Endothelial cell of umbilical vein (primary cell): ENCODE measurements around the gene S100A10. TPM values are rescaled to one million over a fixed set of nuclear protein-coding genes. Genes with fewer than 3 reads are reported as not detected.
A peak's percentile ranks its signal among the peaks of the same experiment; 100 is the strongest.

Source experiments
- BruUV-seq: library from RNA; stranded (reverse); fragments of 400-500 nt; replicated peaks from 2 replicates; lab custom pipeline; 2021; lab: Mats Ljungman, UMichigan
- CTCF ChIA-PET: fragments of 300-600, 350-600 bp; sonication (Branson Sonifier 250); formaldehyde crosslinking; loops from one replicate; lab custom pipeline; 2021; ENCODE audit warnings: antibody characterized with exemption, inconsistent platforms; lab: Charles Lee
- POLR2A ChIA-PET: fragments of 300-600, 350-600 bp; sonication (Branson Sonifier 250); formaldehyde crosslinking; loops from one replicate; lab custom pipeline; 2021; ENCODE audit warnings: antibody characterized with exemption, inconsistent platforms; lab: Charles Lee
- DNase-seq: peaks from one replicate; pipeline ENCODE4 v3.0.0-alpha.2; 2011; ENCODE audit warnings: low read depth, low spot score
- FAIRE-seq: peaks from 2 replicates; lab custom pipeline; 2011; peaks lifted over from hg19 to GRCh38; lab: Jason Lieb, UNC
- H2AFZ ChIP-seq: 2 replicates; pipeline ENCODE4 v1.6.0; 2012; ENCODE audit warnings: low read depth, low read length, control low read depth, inconsistent platforms
- H3K27ac ChIP-seq: 2 replicates; pipeline ENCODE4 v1.5.1; 2011; ENCODE audit warnings: low read depth, mild to moderate bottlenecking, control low read depth, low read length, moderate library complexity; ENCODE audit not compliant: insufficient read depth
- H3K27me3 ChIP-seq, 2 experiments: 2 replicates each; pipeline versions ENCODE4 v1.6.0 to v1.6.1; 2011; ENCODE audit warnings: low read length in 2 of 2, mixed read lengths in 1 of 2; ENCODE audit not compliant: control insufficient read depth in 2 of 2, insufficient read depth in 2 of 2
- H3K36me3 ChIP-seq, 2 experiments: 2 replicates in 1 of 2; 3 replicates in 1 of 2; pipeline ENCODE4 v1.5.1; 2011; ENCODE audit warnings: low read length in 2 of 2, mild to moderate bottlenecking in 1 of 2, moderate library complexity in 1 of 2; ENCODE audit not compliant: control insufficient read depth in 2 of 2, insufficient read depth in 2 of 2; ENCODE audit errors: extremely low read depth in 1 of 2
- H3K4me1 ChIP-seq: 3 replicates; pipeline ENCODE4 v1.5.1; 2011; ENCODE audit warnings: mild to moderate bottlenecking, low read length; ENCODE audit not compliant: control insufficient read depth, insufficient read depth; ENCODE audit errors: extremely low read depth
- H3K4me2 ChIP-seq: 2 replicates; pipeline ENCODE4 v1.6.1; 2011; ENCODE audit warnings: low read length, control low read depth, mixed read lengths; ENCODE audit not compliant: insufficient read depth
- H3K4me3 ChIP-seq, 3 experiments: fragments of 200-600 bp in 1 of 3; sonication (generic), shearing (Covaris generic) in 1 of 3; replicated peaks in 1 of 3; 2 replicates each; pipeline ENCODE4 v1.5.1; 2011 to 2016; ENCODE audit warnings: control low read depth in 3 of 3, low read length in 3 of 3, mild to moderate bottlenecking in 2 of 3, inconsistent platforms in 1 of 3, low read depth in 1 of 3, moderate library complexity in 1 of 3; ENCODE audit not compliant: insufficient read depth in 1 of 3
- H3K79me2 ChIP-seq: 2 replicates; pipeline ENCODE4 v1.6.0; 2012; ENCODE audit warnings: low read length, inconsistent platforms; ENCODE audit not compliant: control insufficient read depth, insufficient read depth
- H3K9ac ChIP-seq: replicated peaks from 2 replicates; pipeline ENCODE3; 2011; ENCODE audit warnings: low read length, control low read depth; ENCODE audit not compliant: insufficient read depth; ENCODE audit errors: extremely low read depth
- H3K9me1 ChIP-seq: replicated peaks from 3 replicates; pipeline ENCODE4 v1.6.0; 2011; ENCODE audit warnings: mild to moderate bottlenecking, low read length; ENCODE audit not compliant: control insufficient read depth, insufficient read depth; ENCODE audit errors: extremely low read depth
- H3K9me3 ChIP-seq: replicated peaks from 2 replicates; pipeline ENCODE4 v1.5.1; 2012; ENCODE audit warnings: low read length, inconsistent platforms; ENCODE audit not compliant: control insufficient read depth, insufficient read depth
- H4K20me1 ChIP-seq: replicated peaks from 2 replicates; pipeline ENCODE3; 2011; ENCODE audit warnings: mild to moderate bottlenecking, low read length; ENCODE audit not compliant: control insufficient read depth, insufficient read depth; ENCODE audit errors: extremely low read depth
- CTCF ChIP-seq, 2 donors: IDR thresholded peaks; 1 replicate in 1 of 2; 2 replicates in 1 of 2; pipeline ENCODE4 v1.5.1; 2011; ENCODE audit warnings: low read length in 2 of 2, mild to moderate bottlenecking in 2 of 2, moderate library complexity in 2 of 2, control low read depth in 1 of 2, inconsistent platforms in 1 of 2, low read depth in 1 of 2; ENCODE audit not compliant: insufficient read depth in 1 of 2; ENCODE audit errors: extremely low read depth in 1 of 2
- EZH2 ChIP-seq: IDR thresholded peaks from 2 replicates; pipeline ENCODE4 v1.6.1; 2012; ENCODE audit warnings: borderline replicate concordance, low read depth, mild to moderate bottlenecking, moderate library complexity, low read length, inconsistent platforms; ENCODE audit not compliant: severe bottlenecking
- FOS ChIP-seq: IDR thresholded peaks from 2 replicates; pipeline ENCODE4 v1.6.1; 2011; ENCODE audit warnings: mild to moderate bottlenecking, low read length, moderate library complexity, borderline replicate concordance; ENCODE audit not compliant: insufficient read depth
- GATA2 ChIP-seq: IDR thresholded peaks from 2 replicates; pipeline ENCODE4 v1.7.0; 2011; ENCODE audit warnings: low read depth, mild to moderate bottlenecking, moderate library complexity, mixed read lengths, low read length; ENCODE audit not compliant: insufficient read length, insufficient read depth
- JUN ChIP-seq: IDR thresholded peaks from 2 replicates; pipeline ENCODE4 v1.6.1; 2011; ENCODE audit warnings: borderline replicate concordance, low read depth; ENCODE audit not compliant: insufficient read length, insufficient read depth
- MAX ChIP-seq: IDR thresholded peaks from 2 replicates; pipeline ENCODE4 v1.6.1; 2011; ENCODE audit not compliant: insufficient read depth, insufficient read length
- MYC ChIP-seq: IDR thresholded peaks from one replicate; pipeline ENCODE4 v1.6.1; 2011; ENCODE audit warnings: mild to moderate bottlenecking, low read depth, low read length
- POLR2A ChIP-seq: IDR thresholded peaks from 2 replicates; pipeline ENCODE4 v1.6.1; 2012; ENCODE audit warnings: low read depth, mild to moderate bottlenecking, control low read depth, low read length
- POLR2AphosphoS5 ChIP-seq: IDR thresholded peaks from 2 replicates; pipeline ENCODE4 v1.6.1; 2012; ENCODE audit warnings: low read depth, mild to moderate bottlenecking, control low read depth, low read length, moderate library complexity; ENCODE audit not compliant: insufficient read depth
- dilution Hi-C: fragments of 300-500 bp; cut with MboI; formaldehyde crosslinking; loops from one replicate; pipeline ENCODE4 v1.15.0; 2019; ENCODE audit warnings: low sequenced_read_pairs; ENCODE audit not compliant: extremely low pct_ligation_motif_present
- intact Hi-C: fragments of 100-400 bp; cut with micrococcal nuclease; formaldehyde crosslinking; loops from one replicate; pipeline ENCODE4 v1.10.0; 2022
- polyA plus RNA-seq, 4 experiments: library from polyadenylated mRNA; depleted of rRNA in 3 of 4; stranded (reverse) in 3 of 4; unstranded in 1 of 4; fragments of >200 nt; gene quantifications; 2 replicates each; pipeline versions ENCODE4 v1.2.1 to v1.2.3, GENCODE V29; 2011 to 2012; ENCODE audit warnings: missing spikeins in 1 of 4
- total RNA-seq: library from RNA; stranded (reverse); gene quantifications from 2 replicates; pipeline ENCODE4 v1.2.3, GENCODE V29; 2021

The S100A10 gene
- total and polyA plus RNA-seq, 2 donors (not counting 3 experiments of a cell fraction or from before 2014, with no cell fraction given) = 76.8 to 779 TPM

GRCh38 chr1:151990058-151990855 lies 3.4 kb downstream of the S100A10 start:
- peaks cover 62% of the 10 kb centered on the region for H3K4me1 ChIP-seq
- peak overlapping the region; percentile 78 for H3K4me2 ChIP-seq
- H3K9me1 ChIP-seq = no peaks in the 10 kb centered on the region
- H3K27me3 ChIP-seq = no peaks in the 10 kb centered on the region
- POLR2A ChIA-PET = interaction anchor here (2.1 kb wide), 1 partner anchor 10 kb away, joined by 8 read pairs; no protein-coding TSS in a partner anchor
- dilution Hi-C loops (no loop called here), intact Hi-C loops (no loop called here)
- no peak overlapping the region for H2AFZ ChIP-seq
- H3K9me3 ChIP-seq = no peaks in the 10 kb centered on the region
- no TSS peak for BruUV-seq
- CTCF ChIA-PET = interaction anchor here (0.8 to 19.6 kb wide), 6 partner anchors 10 to 101 kb away, joined by 3 to 572 read pairs (median 22); no protein-coding TSS in a partner anchor
- peak overlapping the region; percentile 8 for H3K9ac ChIP-seq
- H4K20me1 ChIP-seq = no peaks in the 10 kb centered on the region
- FAIRE-seq = no peak
- H3K27ac ChIP-seq = peak overlapping the region; percentile 83
- TF ChIP-seq MAX = no peak
- no peak for TF ChIP-seq GATA2
- TF ChIP-seq EZH2 = no peak
- TF ChIP-seq POLR2AphosphoS5 = no peak
- TF ChIP-seq MYC = no peak
- no peak for TF ChIP-seq CTCF (IDR thresholded peaks at IDR 0.05; ENCODE audit: extremely low read depth in 1 of 2, insufficient read depth in 1 of 2, low read depth in 1 of 2, low read length in 2 of 2)
- TF ChIP-seq POLR2A = no peak
- TF ChIP-seq FOS = no peak
- TF ChIP-seq JUN = no peak
- peak overlapping the region in 1 of 3 experiments; percentile 67 for H3K4me3 ChIP-seq
- peaks cover 70% of the 10 kb centered on the region for H3K79me2 ChIP-seq
- peak; percentile 13 for DNase-seq
- peaks cover 7 to 8% of the 10 kb centered on the region in 2 experiments for H3K36me3 ChIP-seq
